Thymus (tissue), 11 donors: ENCODE results near the gene SLC2A13. TPM values are rescaled to one million over a fixed set of nuclear protein-coding genes. Genes with fewer than 3 reads are reported as not detected.
"Not testable (repeated sequence)": the region's sequence is repeated elsewhere in the genome, so short reads cannot be mapped to it uniquely, and the experiment has no call there.

Source experiments
- DNase-seq, 9 donors: peaks; one replicate each; pipeline ENCODE4 v3.0.0-alpha.2; 2013; ENCODE audit warnings: low spot score in 9 of 9, low read depth in 6 of 9, missing footprints in 1 of 9
- H3K27ac ChIP-seq, 2 donors: one replicate each; pipeline ENCODE4 v1.5.1; 2013; ENCODE audit warnings: control low read depth in 1 of 2, low read depth in 1 of 2, low read length in 1 of 2, mild to moderate bottlenecking in 1 of 2, moderate library complexity in 1 of 2
- H3K27me3 ChIP-seq, 2 donors: one replicate each; pipeline ENCODE4 v1.5.1; 2013; ENCODE audit warnings: low read length in 1 of 2; ENCODE audit not compliant: control insufficient read depth in 2 of 2, insufficient read depth in 1 of 2
- H3K36me3 ChIP-seq, 2 donors: one replicate each; pipeline ENCODE4 v1.5.1; 2013; ENCODE audit warnings: low read length in 1 of 2, mild to moderate bottlenecking in 1 of 2, moderate library complexity in 1 of 2; ENCODE audit not compliant: control insufficient read depth in 2 of 2, insufficient read depth in 2 of 2
- H3K4me1 ChIP-seq, 2 donors: one replicate each; pipeline ENCODE4 v1.5.1; 2013; ENCODE audit warnings: low read length in 2 of 2; ENCODE audit not compliant: control insufficient read depth in 2 of 2, insufficient read depth in 2 of 2
- H3K4me3 ChIP-seq, 2 donors: one replicate each; pipeline ENCODE4 v1.5.1; 2013; ENCODE audit warnings: low read length in 2 of 2, control low read depth in 1 of 2, mild to moderate bottlenecking in 1 of 2
- H3K9me3 ChIP-seq, 2 donors: one replicate each; pipeline ENCODE4 v1.5.1; 2013; ENCODE audit warnings: low read length in 1 of 2, mild to moderate bottlenecking in 1 of 2; ENCODE audit not compliant: control insufficient read depth in 2 of 2, insufficient read depth in 1 of 2
- WGBS: extraction: QIAGEN DNeasy Blood & Tissue Kit; methylation state at CpG from one replicate; pipeline ENCODE4 v1.1.7; 2013; 5-methylcytosine and 5-hydroxymethylcytosine counted together
- polyA plus RNA-seq: library from polyadenylated mRNA; stranded (reverse); fragments of 200-250 nt; gene quantifications from one replicate; pipeline ENCODE4 v1.2.3, GENCODE V29; 2013
- total RNA-seq: library from RNA; stranded (reverse); fragments of 120-200 nt; gene quantifications from one replicate; pipeline ENCODE4 v1.2.4, GENCODE V29; 2013
- donor health status: healthy.

The SLC2A13 gene
- total and polyA plus RNA-seq, 2 donors, result 2.6 to 3.4 TPM

DNA sequence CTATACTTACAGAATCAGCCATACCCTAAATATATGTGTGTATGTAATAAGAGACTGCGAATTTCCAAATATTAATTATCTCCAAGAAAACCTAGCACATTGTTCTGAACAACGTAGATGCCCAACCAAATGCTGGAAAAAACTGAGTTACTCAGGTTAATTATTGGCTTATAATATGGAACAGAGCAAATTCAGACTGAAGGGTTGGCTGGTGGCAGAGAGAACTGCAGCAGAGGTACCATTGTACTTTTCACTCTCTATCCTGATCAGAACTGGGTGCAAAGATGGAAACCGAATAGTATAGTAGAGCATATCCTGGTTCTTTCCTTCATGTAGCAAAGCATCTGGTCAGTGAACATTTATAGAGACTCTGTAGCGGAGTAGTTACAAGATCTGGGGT, 185.7 kb downstream of the SLC2A13 start:
- no peak for DNase-seq

DNA sequence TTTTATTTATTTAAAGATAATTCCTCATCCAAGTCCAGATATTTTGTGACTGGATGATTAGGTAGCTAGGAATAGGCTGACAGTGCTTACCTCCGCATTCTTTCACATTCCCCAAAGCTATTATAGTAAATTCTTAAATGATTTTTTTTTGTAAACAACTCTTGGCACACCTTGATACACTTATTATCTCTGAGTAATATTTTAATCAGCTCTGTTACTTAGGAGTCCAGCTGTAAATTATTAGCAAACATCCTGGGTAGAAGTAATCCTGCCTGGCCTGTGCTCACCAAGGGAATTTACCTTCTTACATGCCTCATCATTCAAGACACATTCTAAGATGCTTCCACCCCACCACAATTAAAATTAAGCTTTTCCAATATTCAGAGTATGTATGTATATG, 186.1 kb downstream of the SLC2A13 start:
- H3K36me3 ChIP-seq, result no peaks in the 10 kb centered on the region
- no peaks in the 10 kb centered on the region for H3K27me3 ChIP-seq
- WGBS, result 97% methylated on average over 1 of the region's 1 CpG
- H3K4me1 ChIP-seq, result no peaks in the 10 kb centered on the region
- H3K4me3 ChIP-seq, result no peak overlapping the region
- no peak overlapping the region for H3K27ac ChIP-seq
- H3K9me3 ChIP-seq, result no peaks in the 10 kb centered on the region
- no peak for DNase-seq

More for the DNA sequence above, 185.7 kb downstream of the SLC2A13 start:
- Histone ChIP-seq H3K9me3 (no peaks in the 10 kb centered on the region), H3K4me3 (no peak overlapping the region), H3K27me3 (no peaks in the 10 kb centered on the region), H3K36me3 (no peaks in the 10 kb centered on the region), H3K4me1 (no peaks in the 10 kb centered on the region), H3K27ac (no peak overlapping the region)
- WGBS, result 94% methylated on average over 4 of the region's 4 CpGs

DNA sequence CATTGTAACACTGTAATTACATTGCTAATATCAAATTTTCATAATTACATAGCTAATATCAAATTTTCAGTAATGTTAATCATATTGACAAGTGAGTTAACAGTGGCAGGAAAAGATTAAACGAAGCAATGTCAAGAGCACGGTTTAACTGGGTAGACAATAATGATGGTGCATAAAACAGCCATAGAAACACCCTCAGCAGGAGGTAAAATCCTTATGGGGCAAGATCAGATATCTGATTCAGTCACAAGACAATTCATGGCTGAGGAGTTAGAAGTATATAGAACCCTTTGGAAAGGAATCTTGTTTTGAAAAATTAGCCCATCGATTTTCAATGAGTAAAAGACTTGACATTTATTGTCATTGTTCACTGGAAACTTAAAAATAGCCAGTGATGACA, 190.6 kb downstream of the SLC2A13 start:
- no peak overlapping the region for H3K4me3 ChIP-seq
- no peak for DNase-seq
- WGBS, result 91% methylated on average over 3 of the region's 3 CpGs

GRCh38 chr12:39912211-39912980, 193.5 kb downstream of the SLC2A13 start:
- H3K27ac ChIP-seq, result no peak overlapping the region
- DNase-seq, result no peak
- no peak overlapping the region for H3K4me3 ChIP-seq
- 95% methylated on average over 7 of the region's 7 CpGs for WGBS
- H3K9me3 ChIP-seq, result no peaks in the 10 kb centered on the region
- no peaks in the 10 kb centered on the region for H3K4me1 ChIP-seq
- no peaks in the 10 kb centered on the region for H3K27me3 ChIP-seq
- no peaks in the 10 kb centered on the region for H3K36me3 ChIP-seq

More for the DNA sequence above, 190.6 kb downstream of the SLC2A13 start:
- Histone ChIP-seq H3K36me3 (no peaks in the 10 kb centered on the region), H3K4me1 (no peaks in the 10 kb centered on the region), H3K27me3 (no peaks in the 10 kb centered on the region), H3K9me3 (no peaks in the 10 kb centered on the region), H3K27ac (no peak overlapping the region)

DNA sequence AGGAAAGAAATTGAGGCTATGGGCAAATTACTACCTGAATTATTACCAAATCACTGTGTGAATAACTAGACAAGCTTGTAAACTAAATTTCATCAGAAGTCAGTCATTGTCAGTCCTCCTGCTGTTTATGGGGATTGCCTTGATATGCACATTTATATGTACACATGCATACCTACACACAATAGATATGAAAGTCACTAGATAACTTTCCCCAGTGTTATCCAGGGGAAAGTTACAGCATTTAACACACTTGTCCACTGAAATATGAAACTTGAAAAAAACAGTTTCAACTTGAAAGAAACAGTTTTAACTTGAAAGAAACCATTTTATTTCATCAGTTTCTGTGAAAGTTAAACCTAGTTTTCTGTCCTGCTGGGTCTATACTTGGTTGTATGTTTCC, 199.6 kb downstream of the SLC2A13 start:
- H3K36me3 ChIP-seq, result no peaks in the 10 kb centered on the region
- no peak overlapping the region for H3K27ac ChIP-seq
- H3K27me3 ChIP-seq, result no peaks in the 10 kb centered on the region
- H3K4me1 ChIP-seq, result no peaks in the 10 kb centered on the region
- H3K4me3 ChIP-seq, result no peak overlapping the region
- no peaks in the 10 kb centered on the region for H3K9me3 ChIP-seq
- DNase-seq, result no peak

DNA sequence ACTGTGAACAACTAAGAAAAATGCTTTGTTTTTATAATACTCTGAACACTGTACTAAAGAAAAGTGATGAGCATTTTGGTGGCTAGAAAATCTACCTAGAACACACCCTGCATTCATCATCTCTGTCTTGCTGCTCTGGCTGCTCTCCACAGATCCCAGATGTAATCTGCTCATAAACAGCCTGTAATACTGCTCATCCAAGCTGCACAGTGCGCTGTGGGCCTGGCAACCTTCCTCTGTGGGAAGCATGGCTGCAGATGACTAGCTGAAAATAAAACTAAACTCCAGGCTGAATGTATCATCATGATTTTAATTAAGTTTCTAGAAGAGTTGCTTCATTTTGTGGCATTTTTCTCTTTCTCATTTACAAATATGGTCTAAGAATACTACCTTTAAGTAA, 200.7 kb downstream of the SLC2A13 start:
- Histone ChIP-seq H3K4me3 (no peak overlapping the region), H3K27me3 (no peaks in the 10 kb centered on the region), H3K36me3 (no peaks in the 10 kb centered on the region), H3K4me1 (no peaks in the 10 kb centered on the region), H3K27ac (no peak overlapping the region), H3K9me3 (no peaks in the 10 kb centered on the region)
- 93% methylated on average over 1 of the region's 1 CpG for WGBS
- DNase-seq, result no peak

GRCh38 chr12:39902821-39903220, 203.1 kb downstream of the SLC2A13 start:
- H3K36me3 ChIP-seq, result no peaks in the 10 kb centered on the region
- no peaks in the 10 kb centered on the region for H3K27me3 ChIP-seq
- DNase-seq, result no peak
- H3K9me3 ChIP-seq, result no peaks in the 10 kb centered on the region
- H3K27ac ChIP-seq, result no peak overlapping the region
- H3K4me1 ChIP-seq, result no peaks in the 10 kb centered on the region
- no peak overlapping the region for H3K4me3 ChIP-seq
- 95% methylated on average over 2 of the region's 2 CpGs for WGBS

DNA sequence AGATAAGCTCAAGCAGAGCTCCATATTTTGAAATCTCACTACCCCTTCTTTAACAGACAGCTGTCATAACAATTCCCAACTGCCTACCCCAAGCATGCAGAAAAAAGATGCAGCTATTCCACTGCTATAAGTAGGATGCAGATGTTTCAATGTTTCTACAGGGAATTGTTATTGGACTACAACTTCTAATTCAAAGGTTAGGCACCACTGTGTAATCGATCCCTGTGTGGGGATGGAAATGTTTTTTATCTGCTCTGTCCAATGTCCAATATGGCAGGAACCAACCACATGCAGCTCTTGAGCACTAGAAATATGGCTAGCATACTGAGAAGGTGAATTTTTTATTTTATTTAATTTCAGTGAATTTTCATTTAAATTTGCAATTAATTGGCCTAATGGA, 208.6 kb downstream of the SLC2A13 start:
- no peaks in the 10 kb centered on the region for H3K4me1 ChIP-seq
- no peak overlapping the region for H3K27ac ChIP-seq
- 95% methylated on average over 1 of the region's 1 CpG for WGBS
- no peak overlapping the region for H3K4me3 ChIP-seq
- no peaks in the 10 kb centered on the region for H3K36me3 ChIP-seq
- H3K9me3 ChIP-seq, result no peaks in the 10 kb centered on the region
- no peaks in the 10 kb centered on the region for H3K27me3 ChIP-seq
- no peak for DNase-seq

GRCh38 chr12:39893388-39893787, 212.5 kb downstream of the SLC2A13 start:
- not testable (repeated sequence) for H3K4me1 ChIP-seq, H3K36me3 ChIP-seq, H3K9me3 ChIP-seq, H3K27ac ChIP-seq, H3K27me3 ChIP-seq, H3K4me3 ChIP-seq, DNase-seq
- 97% methylated on average over 6 of the region's 6 CpGs for WGBS
